ENCODE results near the gene SLC9A9. TPM values are rescaled to one million over a fixed set of nuclear protein-coding genes. Genes with fewer than 3 reads are reported as not detected.

Gene SLC9A9
- total RNA-seq, 1 experiment from 2014 or later = not detected

GRCh38 chr3:143627336-143627735, 220.9 kb downstream of the SLC9A9 start:
- ChIA-PET POLR2A (no interaction called here), CTCF (no interaction called here)
- no peak for TF ChIP-seq CTCF (IDR thresholded peaks at IDR 0.05; ENCODE audit: insufficient read depth in 1 of 2, low read depth in 1 of 2, low read length in 1 of 2, severe bottlenecking in 1 of 2, unreplicated experiment in 1 of 2)
- intact Hi-C loops (cut with micrococcal nuclease; ENCODE audit: unreplicated experiment) = no loop called here
- Mint-ChIP-seq H3K9me3 (ENCODE audit: unreplicated experiment) (no peaks in the 10 kb centered on the region), H3K27ac (ENCODE audit: unreplicated experiment) (no peak overlapping the region), H3K4me1 (ENCODE audit: low read depth, unreplicated experiment) (no peaks in the 10 kb centered on the region), H3K4me3 (ENCODE audit: unreplicated experiment) (no peak overlapping the region), H3K27me3 (ENCODE audit: insufficient read depth, unreplicated experiment) (peaks cover 2% of the 10 kb centered on the region), H3K36me3 (ENCODE audit: insufficient read depth, unreplicated experiment) (no peaks in the 10 kb centered on the region)
- DNase-seq = no peak
- Histone ChIP-seq H3K27me3 (replicated peaks; ENCODE audit: control insufficient read depth, insufficient read depth, low read length) (no peaks in the 10 kb centered on the region), H3K36me3 (ENCODE audit: control insufficient read depth, insufficient read depth, low read length) (no peaks in the 10 kb centered on the region), H3K9me3 (no peaks in the 10 kb centered on the region), H3K4me3 (ENCODE audit: low read depth, low read length) (no peak overlapping the region), H3K4me1 (no peaks in the 10 kb centered on the region)
- BruUV-seq (replicated peaks) = no TSS peak

GRCh38 chr3:143619231-143619630, 229.0 kb downstream of the SLC9A9 start:
- H3K4me3 Mint-ChIP-seq (ENCODE audit: unreplicated experiment) = no peak overlapping the region
- POLR2A ChIA-PET = no interaction called here
- no peak overlapping the region for H3K4me3 ChIP-seq (ENCODE audit: low read depth, low read length)
- no peaks in the 10 kb centered on the region for H3K36me3 ChIP-seq (ENCODE audit: control insufficient read depth, insufficient read depth, low read length)
- no peak for DNase-seq
- H3K36me3 Mint-ChIP-seq (ENCODE audit: insufficient read depth, unreplicated experiment) = no peaks in the 10 kb centered on the region
- no TSS peak for BruUV-seq (replicated peaks)
- H3K27me3 Mint-ChIP-seq (ENCODE audit: insufficient read depth, unreplicated experiment) = peaks cover 3% of the 10 kb centered on the region
- no peaks in the 10 kb centered on the region for H3K9me3 Mint-ChIP-seq (ENCODE audit: unreplicated experiment)
- intact Hi-C loops (cut with micrococcal nuclease; ENCODE audit: unreplicated experiment) = no loop called here
- no peaks in the 10 kb centered on the region for H3K4me1 ChIP-seq
- no peaks in the 10 kb centered on the region for H3K9me3 ChIP-seq
- no peaks in the 10 kb centered on the region for H3K27me3 ChIP-seq (replicated peaks; ENCODE audit: control insufficient read depth, insufficient read depth, low read length)
- TF ChIP-seq CTCF (IDR thresholded peaks at IDR 0.05; ENCODE audit: insufficient read depth in 1 of 2, low read depth in 1 of 2, low read length in 1 of 2, severe bottlenecking in 1 of 2, unreplicated experiment in 1 of 2) = no peak
- H3K27ac Mint-ChIP-seq (ENCODE audit: unreplicated experiment) = no peak overlapping the region
- CTCF ChIA-PET = no interaction called here
- peaks cover 7% of the 10 kb centered on the region for H3K4me1 Mint-ChIP-seq (ENCODE audit: low read depth, unreplicated experiment)

GRCh38 chr3:143617050-143617449, 231.2 kb downstream of the SLC9A9 start:
- POLR2A ChIA-PET = no interaction called here
- intact Hi-C loops (cut with micrococcal nuclease; ENCODE audit: unreplicated experiment) = no loop called here

More at GRCh38 chr3:143617050-143617449, 231.2 kb downstream of the SLC9A9 start:
- H3K9me3 Mint-ChIP-seq (ENCODE audit: unreplicated experiment) = no peaks in the 10 kb centered on the region
- Histone ChIP-seq H3K27me3 (replicated peaks; ENCODE audit: control insufficient read depth, insufficient read depth, low read length) (no peaks in the 10 kb centered on the region), H3K4me1 (no peaks in the 10 kb centered on the region), H3K9me3 (no peaks in the 10 kb centered on the region), H3K36me3 (ENCODE audit: control insufficient read depth, insufficient read depth, low read length) (no peaks in the 10 kb centered on the region), H3K4me3 (ENCODE audit: low read depth, low read length) (no peak overlapping the region)
- no peak for DNase-seq
- TF ChIP-seq CTCF (IDR thresholded peaks at IDR 0.05; ENCODE audit: insufficient read depth in 1 of 2, low read depth in 1 of 2, low read length in 1 of 2, severe bottlenecking in 1 of 2, unreplicated experiment in 1 of 2) = no peak
- CTCF ChIA-PET = no interaction called here
- H3K4me1 Mint-ChIP-seq (ENCODE audit: low read depth, unreplicated experiment) = peaks cover 7% of the 10 kb centered on the region
- H3K4me3 Mint-ChIP-seq (ENCODE audit: unreplicated experiment) = no peak overlapping the region
- H3K27ac Mint-ChIP-seq (ENCODE audit: unreplicated experiment) = no peak overlapping the region
- peaks cover 3% of the 10 kb centered on the region for H3K27me3 Mint-ChIP-seq (ENCODE audit: insufficient read depth, unreplicated experiment)
- BruUV-seq (replicated peaks) = no TSS peak
- no peaks in the 10 kb centered on the region for H3K36me3 Mint-ChIP-seq (ENCODE audit: insufficient read depth, unreplicated experiment)
